Heart left ventricle (tissue), 16 donors: ENCODE results near the gene GAMT. TPM values are rescaled to one million over a fixed set of nuclear protein-coding genes. Genes with fewer than 3 reads are reported as not detected.

Experiments
- ATAC-seq, 4 donors: fragments of 200-7000 bp; cut with Tn5 transposase; one replicate each; pipeline ENCODE4 v1.9.1; 2020 to 2022; ENCODE audit warnings: moderate library complexity in 4 of 4, mild to moderate bottlenecking in 3 of 4, moderate number of reproducible peaks in 1 of 4
- DNase-seq, 5 donors: peaks; one replicate each; pipeline ENCODE4 v3.0.0-alpha.2; 2020
- H3K27ac ChIP-seq, 12 donors: fragments of 200-600 bp; sonication (generic) in 4 of 12; one replicate each; pipeline versions ENCODE4 v1.5.0 to v1.8.0; 2016 to 2022; ENCODE audit warnings: mild to moderate bottlenecking in 2 of 12
- H3K27me3 ChIP-seq, 9 donors: fragments of 200-600 bp; sonication (generic) in 2 of 9; one replicate each; pipeline versions ENCODE4 v1.5.1 to v1.8.0; 2016 to 2022; ENCODE audit warnings: mild to moderate bottlenecking in 3 of 9
- H3K36me3 ChIP-seq, 9 donors: fragments of 200-600 bp; sonication (generic) in 2 of 9; one replicate each; pipeline versions ENCODE4 v1.5.0 to v1.8.0; 2018 to 2022; ENCODE audit warnings: mild to moderate bottlenecking in 2 of 9
- H3K4me1 ChIP-seq, 12 donors: fragments of 200-600 bp; sonication (generic) in 4 of 12; one replicate each; pipeline versions ENCODE4 v1.5.0 to v1.8.0; 2016 to 2022; ENCODE audit warnings: mild to moderate bottlenecking in 3 of 12
- H3K4me3 ChIP-seq, 12 donors: fragments of 200-600 bp; sonication (generic) in 4 of 12; one replicate each; pipeline versions ENCODE4 v1.5.0 to v1.8.0; 2017 to 2022; ENCODE audit warnings: mild to moderate bottlenecking in 9 of 12, moderate library complexity in 4 of 12
- H3K9me3 ChIP-seq, 12 donors: fragments of 200-600 bp; sonication (generic) in 4 of 12; one replicate each; pipeline versions ENCODE4 v1.5.0 to v1.8.0; 2016 to 2022; ENCODE audit warnings: mild to moderate bottlenecking in 1 of 12
- POLR2A ChIP-seq, 2 donors: fragments of 450-650 bp; IDR thresholded peaks; one replicate each; pipeline ENCODE4 v1.6.1; 2017; ENCODE audit warnings: antibody characterized with exemption in 2 of 2, mild to moderate bottlenecking in 2 of 2, moderate library complexity in 2 of 2
- WGBS, 4 donors: extraction: QIAGEN DNeasy Blood & Tissue Kit in 2 of 4; methylation state at CpG; one replicate each; pipeline versions ENCODE4 v1.1.5 to v1.1.7; 2013 to 2018; 5-methylcytosine and 5-hydroxymethylcytosine counted together
- intact Hi-C, 10 donors: fragments of 100-400 bp; cut with DNase I; formaldehyde crosslinking; loops; one replicate each; pipeline versions ENCODE4 v1.11.1 to v1.14.2; 2022
- polyA plus RNA-seq, 2 donors: library from polyadenylated mRNA; stranded (reverse); fragments of 200-250 nt; gene quantifications; one replicate each; pipeline ENCODE4 v1.2.3, GENCODE V29; 2013
- total RNA-seq, 9 donors: library from RNA; depleted of rRNA in 2 of 9; stranded (reverse); fragments of >200 nt in 2 of 9; fragmentation: NEBNext Ultra II Directional in 3 of 9; extraction: Animal tissue kit (Norgen Biotek cat#: 25700) in 3 of 9; gene quantifications; one replicate each; pipeline versions ENCODE4 v1.1.0 to v1.2.4, GENCODE V29; 2016 to 2023
- TF ChIP-seq, protein P1 (sequence below), 12 donors: fragments of 200-600 bp; sonication (generic) in 4 of 12; IDR thresholded peaks; one replicate each; pipeline versions ENCODE4 v1.5.0 to v1.8.0; 2018 to 2022; ENCODE audit warnings: antibody characterized with exemption in 12 of 12, mild to moderate bottlenecking in 5 of 12
- donor health status: ischemic (EF 13 %, LVEDD 7.1; RV severe dilation, severe dysfunction).
- donor health status: healthy with polysubstance abuse.
- donor health status: DM: no; HTN: yes; CAD: no.
- donor health status: DM: no; HTN: no; CAD: no.
- donor health status: ischemic (EF 25% LVEDD 6.9; RV normal size, moderate dysfunction).
- donor health status: ischemic (EF 25% LVEDD 5.7; RV mildly dilated, moderate dysfunction).
- donor health status: healthy.
- donor health status: DM: yes; HTN: yes; CAD: no.
- donor health status: ischemic (EF 35%, LVEDD 5.7; RV mildly dilated, moderate dysfunction).
- donor health status: nonischemic (EF 11% LVEDD 7.7; RV severe dilation, severe dysfunction).
- donor health status: DM: yes; HTN: yes; CAD: no.
- donor health status: PGD.
- donor health status: ischemic (EF 29% LVEDD 5.4; RV normal size, mild dysfunction).
- donor health status: nonischemic (EF 23%, LVEDD 6.1; RV moderate dilation, normal function).

Gene GAMT
- total and polyA plus RNA-seq, 11 donors: 21.9 to 180 (median 62.5) TPM

DNA sequence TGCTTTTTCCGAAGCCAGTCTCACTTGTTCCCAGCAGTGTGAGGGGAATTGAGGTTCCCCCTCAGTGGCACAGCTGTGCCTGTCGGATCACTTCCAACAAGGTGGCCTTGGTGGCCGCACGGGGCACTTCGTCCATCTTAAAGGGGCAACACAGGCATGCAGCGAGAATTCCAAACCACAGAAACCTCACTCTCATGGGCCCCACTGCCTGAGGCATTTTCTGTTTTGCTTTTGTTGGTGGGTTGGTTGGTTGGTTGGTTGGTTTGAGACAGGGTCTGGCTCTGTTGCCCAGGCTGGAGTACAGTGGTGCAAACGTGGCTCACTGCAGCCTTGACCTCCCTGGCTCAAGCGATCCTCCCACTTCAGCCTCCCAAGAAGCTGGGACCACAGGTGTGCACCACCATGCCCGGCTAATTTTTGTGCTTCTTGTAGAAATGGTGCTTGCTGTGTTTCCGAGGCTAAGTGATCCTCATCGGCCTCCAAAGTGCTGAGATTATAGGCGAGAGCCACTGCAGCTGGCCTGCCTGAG is 21.3 kb downstream of the GAMT start:
- H3K36me3 ChIP-seq: peaks cover 0 to 23% (median 14%) of the 10 kb centered on the region in 9 donors
- H3K9me3 ChIP-seq: no peaks in the 10 kb centered on the region
- no peak for TF ChIP-seq POLR2A (IDR thresholded peaks at IDR 0.05)
- TF ChIP-seq, protein P1, sequence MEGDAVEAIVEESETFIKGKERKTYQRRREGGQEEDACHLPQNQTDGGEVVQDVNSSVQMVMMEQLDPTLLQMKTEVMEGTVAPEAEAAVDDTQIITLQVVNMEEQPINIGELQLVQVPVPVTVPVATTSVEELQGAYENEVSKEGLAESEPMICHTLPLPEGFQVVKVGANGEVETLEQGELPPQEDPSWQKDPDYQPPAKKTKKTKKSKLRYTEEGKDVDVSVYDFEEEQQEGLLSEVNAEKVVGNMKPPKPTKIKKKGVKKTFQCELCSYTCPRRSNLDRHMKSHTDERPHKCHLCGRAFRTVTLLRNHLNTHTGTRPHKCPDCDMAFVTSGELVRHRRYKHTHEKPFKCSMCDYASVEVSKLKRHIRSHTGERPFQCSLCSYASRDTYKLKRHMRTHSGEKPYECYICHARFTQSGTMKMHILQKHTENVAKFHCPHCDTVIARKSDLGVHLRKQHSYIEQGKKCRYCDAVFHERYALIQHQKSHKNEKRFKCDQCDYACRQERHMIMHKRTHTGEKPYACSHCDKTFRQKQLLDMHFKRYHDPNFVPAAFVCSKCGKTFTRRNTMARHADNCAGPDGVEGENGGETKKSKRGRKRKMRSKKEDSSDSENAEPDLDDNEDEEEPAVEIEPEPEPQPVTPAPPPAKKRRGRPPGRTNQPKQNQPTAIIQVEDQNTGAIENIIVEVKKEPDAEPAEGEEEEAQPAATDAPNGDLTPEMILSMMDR (IDR thresholded peaks at IDR 0.05): no peak
- DNase-seq (no peak), ATAC-seq (no peak)
- intact Hi-C loops: loop anchor here in 4 of 10 donors (5.0 to 10.0 kb wide), 4 partner anchors 63 to 105 kb away; partner anchors contain the start of genes EFNA2 (in 2 of the 4) and FAM174C (in 2 of the 4)
- no peaks in the 10 kb centered on the region for H3K27me3 ChIP-seq
- H3K27ac ChIP-seq: no peak overlapping the region
- H3K4me3 ChIP-seq: no peak overlapping the region
- 78 to 82% (median 81%) methylated on average over 12 of the region's 12 CpGs for WGBS, 4 donors
- H3K4me1 ChIP-seq: peaks cover 2 to 23% (median 15%) of the 10 kb centered on the region in 12 donors

DNA sequence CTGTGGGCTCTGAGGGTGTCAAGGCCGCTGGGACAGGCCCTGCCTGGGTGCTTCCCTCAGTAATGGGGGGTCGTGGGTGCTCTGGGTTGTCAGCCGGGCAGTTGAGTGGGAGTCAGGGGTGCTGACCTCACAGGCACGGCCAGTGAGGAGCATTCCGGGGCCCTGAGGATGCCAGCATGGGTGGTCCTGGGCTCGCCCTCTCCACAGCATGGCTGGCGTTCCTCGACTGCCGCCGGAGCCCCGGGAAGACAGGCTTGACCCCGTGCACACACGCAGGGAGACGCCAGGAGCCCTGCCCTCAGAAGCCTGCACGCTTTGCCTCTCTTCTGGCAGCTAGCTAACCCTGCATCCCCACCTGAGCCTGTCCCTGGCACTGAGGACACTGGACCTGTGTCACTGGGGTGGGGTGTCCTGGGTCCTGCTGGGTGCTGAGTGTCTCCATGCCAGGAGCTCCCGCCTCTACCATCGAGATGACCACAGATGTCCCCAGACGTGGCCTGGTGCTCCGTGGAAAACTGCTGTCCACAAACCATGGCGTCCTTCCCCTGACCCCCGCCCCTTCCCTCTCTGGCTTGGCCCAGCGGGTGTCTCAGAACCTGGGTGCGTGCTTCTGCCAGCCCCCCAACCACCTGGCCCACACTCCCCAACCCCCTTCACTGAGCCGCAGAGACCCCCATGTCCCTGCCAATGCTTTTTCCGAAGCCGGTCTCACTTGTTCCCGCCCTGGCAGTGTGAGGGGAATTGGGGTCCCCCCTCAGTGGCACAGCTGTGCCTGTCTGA is 22.0 kb downstream of the GAMT start:
- 82 to 84% (median 83%) methylated on average over 21 to 27 of the region's 27 CpGs for WGBS, 4 donors
- intact Hi-C loops: loop anchor here in 2 of 10 donors (10.0 kb wide), 1 partner anchor 95 kb away; the partner anchor contains the start of gene EFNA2 (in 2 of the 2)
- ATAC-seq (no peak), DNase-seq (no peak)
- TF ChIP-seq, protein P1 (IDR thresholded peaks at IDR 0.05): no peak
- no peak for TF ChIP-seq POLR2A (IDR thresholded peaks at IDR 0.05)
- Histone ChIP-seq H3K27me3 (no peaks in the 10 kb centered on the region), H3K27ac (no peak overlapping the region), H3K36me3 (peaks cover 0 to 30% (median 14%) of the 10 kb centered on the region in 9 donors), H3K4me1 (peaks cover 0 to 18% (median 8%) of the 10 kb centered on the region in 12 donors), H3K4me3 (no peak overlapping the region), H3K9me3 (no peaks in the 10 kb centered on the region)

DNA sequence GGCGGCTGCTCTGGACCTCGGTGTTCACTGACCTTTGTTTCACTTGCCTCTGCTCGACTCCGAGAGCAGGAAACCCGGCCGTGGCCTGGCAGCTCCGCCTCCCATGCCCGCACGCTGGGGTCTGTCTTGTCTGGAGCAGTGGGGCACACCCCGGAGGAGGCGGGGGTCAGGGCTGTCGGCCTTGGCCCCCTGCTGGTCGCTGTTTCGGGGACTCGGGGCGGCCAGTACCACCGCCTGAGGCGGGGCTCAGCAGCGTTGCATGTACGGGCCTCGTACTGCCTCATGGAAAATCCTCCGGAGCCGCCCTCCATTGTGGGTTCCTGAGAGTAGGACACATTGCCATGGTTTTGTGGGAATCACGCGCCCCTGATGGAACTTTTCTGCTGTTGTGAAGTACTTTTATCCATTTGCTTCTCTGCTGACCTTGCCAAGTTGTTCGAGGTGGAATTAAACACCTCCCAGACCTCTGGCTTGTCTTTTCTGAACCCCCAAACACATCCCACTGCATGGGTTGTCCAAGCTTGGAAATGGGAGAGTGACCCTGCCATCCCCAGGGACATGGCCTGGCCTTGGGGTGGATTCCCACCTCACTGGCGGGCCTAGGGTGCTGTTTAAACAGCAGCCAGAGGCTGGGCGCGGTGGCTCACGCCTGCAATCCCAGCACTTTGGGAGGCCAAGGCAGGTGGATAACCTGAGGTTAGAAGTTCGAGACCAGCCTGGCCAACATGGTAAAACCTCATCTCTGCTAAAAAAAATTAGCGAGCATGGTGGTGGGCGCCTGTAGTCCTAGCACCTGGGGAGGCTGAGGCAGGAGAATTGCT is 23.2 kb downstream of the GAMT start:
- intact Hi-C loops: loop anchor here in 2 of 10 donors (10.0 kb wide), 1 partner anchor 93 kb away; the partner anchor contains the start of gene EFNA2 (in 2 of the 2)

More for the DNA sequence above, 23.2 kb downstream of the GAMT start:
- Histone ChIP-seq H3K27ac (no peak overlapping the region), H3K4me1 (peaks cover 0 to 27% (median 17%) of the 10 kb centered on the region in 12 donors), H3K4me3 (no peak overlapping the region), H3K36me3 (peaks cover 0 to 42% (median 19%) of the 10 kb centered on the region in 9 donors), H3K9me3 (no peaks in the 10 kb centered on the region), H3K27me3 (no peaks in the 10 kb centered on the region)
- WGBS, 4 donors: 85 to 90% (median 88%) methylated on average over 26 to 33 of the region's 33 CpGs
- ATAC-seq (no peak), DNase-seq (no peak)
- no peak for TF ChIP-seq POLR2A (IDR thresholded peaks at IDR 0.05)
- TF ChIP-seq, protein P1 (IDR thresholded peaks at IDR 0.05): peak in 2 of 12 donors; percentile 6 to 8
